Fibroblast of mammary gland (primary cell): ENCODE results near the gene SLCO2A1.

ENCODE experiments used
- DNase-seq: peaks from one replicate; pipeline ENCODE4 v3.0.0-alpha.2; 2010; ENCODE audit warnings: low read depth
- H3K4me3 ChIP-seq: 2 replicates; pipeline ENCODE4 v1.5.1; 2011; ENCODE audit warnings: low read depth, mild to moderate bottlenecking, low read length, moderate library complexity; ENCODE audit not compliant: control insufficient read depth
- CTCF ChIP-seq: conservative IDR thresholded peaks from 2 replicates; pipeline ENCODE4 v1.5.1; 2011; ENCODE audit warnings: low read depth, low read length, inconsistent platforms; ENCODE audit not compliant: control insufficient read depth, insufficient read depth

SLCO2A1 gene

GRCh38 chr3:133933097-133934024 lies 96.4 kb downstream of the SLCO2A1 start:
- no peak overlapping the region for H3K4me3 ChIP-seq
- DNase-seq: no peak
- TF ChIP-seq CTCF: no peak

- no peak overlapping the region for H3K4me3 ChIP-seq
- no peak for TF ChIP-seq CTCF
- no peak for DNase-seq
Measured at GRCh38 chr3:133932009-133932408, 97.7 kb downstream of the SLCO2A1 start.

DNA sequence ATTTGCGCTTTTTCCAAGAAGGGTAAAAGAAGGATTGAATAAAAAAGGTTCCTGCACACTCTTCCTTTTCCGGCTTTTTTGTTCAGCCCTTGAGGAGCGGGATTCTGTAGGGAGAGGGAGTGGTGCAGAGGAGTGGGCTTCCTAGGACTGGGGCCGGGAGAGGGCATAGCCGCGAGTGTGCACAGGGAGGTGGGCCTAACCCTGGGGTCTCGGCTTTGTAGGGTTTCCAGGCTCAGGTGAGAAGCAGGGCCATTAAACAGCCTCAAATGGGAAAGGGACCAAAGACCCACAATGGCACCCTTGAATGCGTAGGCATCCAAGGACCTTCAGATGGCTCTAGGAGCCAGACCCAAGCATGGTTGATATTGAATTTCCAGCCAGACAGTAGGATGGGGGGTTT lies 98.6 kb downstream of the SLCO2A1 start:
- no peak overlapping the region for H3K4me3 ChIP-seq
- TF ChIP-seq CTCF: no peak
- no peak for DNase-seq

DNA sequence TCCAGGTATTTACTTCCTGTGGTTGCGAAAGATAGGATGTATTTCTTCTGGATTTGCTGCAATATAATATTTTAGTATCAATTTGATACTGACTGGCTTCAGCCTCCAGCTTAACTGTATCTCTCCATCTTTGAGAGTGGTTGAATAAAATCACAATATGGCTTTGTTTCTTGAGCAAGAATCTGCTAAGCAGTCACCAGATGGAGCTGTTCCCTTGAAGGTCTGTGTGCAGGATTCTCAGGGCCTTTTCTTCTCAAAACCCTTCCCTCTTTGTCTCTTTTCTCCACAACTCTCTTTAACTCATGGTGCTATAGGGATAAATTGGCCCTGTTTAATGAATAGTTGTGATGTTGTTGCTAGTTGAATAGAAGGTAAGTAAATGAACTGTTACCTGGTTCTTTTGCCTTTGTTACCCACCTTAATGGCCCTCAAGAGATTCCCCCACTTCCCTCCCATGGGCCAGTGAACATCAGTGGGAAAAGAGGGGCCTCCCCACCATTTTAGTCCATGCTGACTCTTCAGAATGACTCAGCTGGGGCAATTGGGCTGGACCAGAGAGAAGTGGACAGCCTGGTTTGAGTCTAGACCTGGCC lies 99.3 kb downstream of the SLCO2A1 start:
- no peak overlapping the region for H3K4me3 ChIP-seq
- peak; percentile 86 for DNase-seq
- peak; percentile 88 for TF ChIP-seq CTCF

- H3K4me3 ChIP-seq: no peak overlapping the region
- no peak for TF ChIP-seq CTCF
- no peak for DNase-seq
Measured at GRCh38 chr3:133928903-133929607, 100.7 kb downstream of the SLCO2A1 start.

DNA sequence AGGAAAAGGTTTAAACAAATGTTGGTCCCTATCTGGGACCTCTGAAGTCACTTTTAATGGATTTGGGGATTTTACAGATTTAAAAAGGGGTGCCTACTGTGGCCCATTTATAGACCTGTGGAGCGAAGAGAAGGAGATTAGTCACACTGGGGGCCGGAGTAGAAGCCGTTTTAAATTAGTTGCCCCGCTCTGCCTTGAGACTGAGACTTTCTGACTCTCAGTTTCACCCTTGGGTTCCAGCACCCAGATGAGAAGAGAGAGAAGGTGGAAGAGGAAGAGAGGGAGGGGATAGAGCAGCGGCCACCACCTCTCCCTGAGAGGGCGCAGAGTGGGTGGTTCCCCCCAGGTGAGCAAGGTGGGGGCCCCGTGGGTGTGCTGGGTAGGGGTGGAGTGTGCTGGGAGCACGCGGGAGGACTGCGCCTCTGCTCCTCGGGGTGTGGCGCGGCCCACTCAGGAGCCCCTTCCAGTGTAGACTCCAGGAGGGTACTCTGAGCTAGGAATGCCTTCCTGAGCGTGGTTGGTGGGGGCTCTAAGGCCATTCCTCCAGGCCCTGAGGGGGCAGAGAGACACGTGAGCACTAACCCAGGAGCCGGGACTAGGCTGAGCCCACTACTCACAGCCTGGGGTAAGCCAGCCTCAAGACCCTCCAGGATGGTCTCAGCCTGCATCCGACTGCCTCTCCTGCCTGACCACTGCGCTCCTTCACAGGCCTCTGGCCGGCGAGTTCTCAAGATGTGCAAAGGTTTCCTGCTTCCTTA lies 101.4 kb downstream of the SLCO2A1 start:
- DNase-seq: no peak
- no peak for TF ChIP-seq CTCF
- peak overlapping the region; percentile 39 for H3K4me3 ChIP-seq
